Upper lobe of left lung (tissue), 6 donors: ENCODE data around the gene ASTN2. TPM values are rescaled to one million over a fixed set of nuclear protein-coding genes. Genes with fewer than 3 reads are reported as not detected.
"Not testable (repeated sequence)": the region's sequence is repeated elsewhere in the genome, so short reads cannot be mapped to it uniquely, and the experiment has no call there.

Experiments used
- ATAC-seq, 2 donors: fragments of 200-7000 bp; cut with Tn5 transposase; one replicate each; pipeline ENCODE4 v1.9.1; 2022; ENCODE audit warnings: mild to moderate bottlenecking in 2 of 2, moderate library complexity in 2 of 2; ENCODE audit not compliant: low FRiP score in 2 of 2
- DNase-seq, 2 donors: peaks; one replicate each; pipeline ENCODE4 v3.0.0-alpha.2; 2019 to 2020
- H3K27ac ChIP-seq, 4 donors: fragments of 200-600 bp; sonication (generic); one replicate each; pipeline ENCODE4 v1.5.1; 2016 to 2019
- H3K27me3 ChIP-seq, 4 donors: fragments of 200-600 bp; sonication (generic); one replicate each; pipeline ENCODE4 v1.5.1; 2017 to 2019
- H3K36me3 ChIP-seq, 4 donors: fragments of 200-600 bp; sonication (generic); one replicate each; pipeline ENCODE4 v1.5.1; 2016 to 2019
- H3K4me1 ChIP-seq, 4 donors: fragments of 200-600 bp; sonication (generic); one replicate each; pipeline ENCODE4 v1.5.1; 2018 to 2019
- H3K4me3 ChIP-seq, 4 donors: fragments of 200-600 bp; sonication (generic); one replicate each; pipeline ENCODE4 v1.5.1; 2017 to 2019; ENCODE audit warnings: mild to moderate bottlenecking in 2 of 4, moderate library complexity in 1 of 4
- H3K9me3 ChIP-seq, 4 donors: fragments of 200-600 bp; sonication (generic); one replicate each; pipeline ENCODE4 v1.5.1; 2018 to 2019
- EP300 ChIP-seq, 4 donors: sonication (generic); formaldehyde crosslinking; IDR thresholded peaks; one replicate each; pipeline ENCODE4 v1.5.1; 2017; ENCODE audit warnings: antibody characterized with exemption in 4 of 4, control low read depth in 2 of 4
- POLR2A ChIP-seq, 4 donors: fragments of 450-650 bp; IDR thresholded peaks; one replicate each; pipeline ENCODE4 v1.5.1; 2016 to 2017; ENCODE audit warnings: antibody characterized with exemption in 4 of 4, mild to moderate bottlenecking in 2 of 4
- POLR2AphosphoS5 ChIP-seq, 2 donors: sonication (generic); formaldehyde crosslinking; IDR thresholded peaks; one replicate each; pipeline ENCODE4 v1.5.1; 2017; ENCODE audit warnings: antibody characterized with exemption in 2 of 2
- WGBS, 2 donors: methylation state at CpG; one replicate each; pipeline ENCODE4 v1.1.5; 2017 to 2018; 5-methylcytosine and 5-hydroxymethylcytosine counted together
- total RNA-seq, 6 donors: library from RNA; depleted of rRNA in 4 of 6; stranded (reverse); fragments of >200 nt in 4 of 6; gene quantifications; one replicate each; pipeline versions ENCODE4 v1.1.0 to v1.2.1, GENCODE V29; 2016 to 2021
- TF ChIP-seq, protein P1 (sequence below), 6 experiments: fragments of 450-650 bp in 4 of 6; fragments of 200-600 bp in 2 of 6; sonication (generic) in 2 of 6; IDR thresholded peaks; one replicate each; pipeline ENCODE4 v1.5.1; 2016 to 2019; ENCODE audit warnings: antibody characterized with exemption in 6 of 6
- donor health status: DM: no; HTN: no; CAD: no; lungs with moderate emphysema.
- donor health status: DM: no; HTN: yes; CAD: no; lungs with severe emphysema.

The ASTN2 gene
- total RNA-seq, 6 donors from 2014 or later, result 2.0 to 7.5 (median 3.4) TPM

DNA sequence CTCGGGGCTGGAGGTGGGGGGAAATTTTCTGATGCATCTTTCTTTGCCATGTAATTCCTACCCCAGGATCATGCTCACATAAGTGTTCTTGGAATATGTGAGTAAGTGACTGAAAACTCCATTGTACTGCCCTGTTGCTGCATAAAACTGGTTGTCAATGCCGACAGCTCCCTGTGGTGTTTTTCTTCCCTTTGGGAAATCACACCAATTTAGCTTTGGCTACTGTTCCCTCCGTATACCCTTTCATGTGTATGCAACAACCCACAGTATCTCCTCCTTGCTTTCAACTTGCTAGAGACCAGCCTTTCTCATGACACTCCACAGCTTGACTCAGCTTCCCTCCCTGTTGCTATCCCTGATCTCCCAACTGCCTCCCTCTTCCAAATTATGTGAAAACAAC lies 487.1 kb downstream of the ASTN2 start:
- TF ChIP-seq, protein P1, sequence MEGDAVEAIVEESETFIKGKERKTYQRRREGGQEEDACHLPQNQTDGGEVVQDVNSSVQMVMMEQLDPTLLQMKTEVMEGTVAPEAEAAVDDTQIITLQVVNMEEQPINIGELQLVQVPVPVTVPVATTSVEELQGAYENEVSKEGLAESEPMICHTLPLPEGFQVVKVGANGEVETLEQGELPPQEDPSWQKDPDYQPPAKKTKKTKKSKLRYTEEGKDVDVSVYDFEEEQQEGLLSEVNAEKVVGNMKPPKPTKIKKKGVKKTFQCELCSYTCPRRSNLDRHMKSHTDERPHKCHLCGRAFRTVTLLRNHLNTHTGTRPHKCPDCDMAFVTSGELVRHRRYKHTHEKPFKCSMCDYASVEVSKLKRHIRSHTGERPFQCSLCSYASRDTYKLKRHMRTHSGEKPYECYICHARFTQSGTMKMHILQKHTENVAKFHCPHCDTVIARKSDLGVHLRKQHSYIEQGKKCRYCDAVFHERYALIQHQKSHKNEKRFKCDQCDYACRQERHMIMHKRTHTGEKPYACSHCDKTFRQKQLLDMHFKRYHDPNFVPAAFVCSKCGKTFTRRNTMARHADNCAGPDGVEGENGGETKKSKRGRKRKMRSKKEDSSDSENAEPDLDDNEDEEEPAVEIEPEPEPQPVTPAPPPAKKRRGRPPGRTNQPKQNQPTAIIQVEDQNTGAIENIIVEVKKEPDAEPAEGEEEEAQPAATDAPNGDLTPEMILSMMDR (IDR thresholded peaks at IDR 0.05), result no peak
- TF ChIP-seq POLR2A (IDR thresholded peaks at IDR 0.05), result no peak
- no peak for TF ChIP-seq POLR2AphosphoS5 (IDR thresholded peaks at IDR 0.05)
- TF ChIP-seq EP300 (IDR thresholded peaks at IDR 0.05), result no peak
- 60 to 73% methylated on average over 3 of the region's 3 CpGs for WGBS, 2 donors
- no peaks in the 10 kb centered on the region for H3K4me1 ChIP-seq
- DNase-seq, result no peak
- H3K27ac ChIP-seq, result no peak overlapping the region
- ATAC-seq, result no peak
- no peaks in the 10 kb centered on the region for H3K27me3 ChIP-seq
- H3K36me3 ChIP-seq, result no peaks in the 10 kb centered on the region
- H3K9me3 ChIP-seq, result no peaks in the 10 kb centered on the region
- H3K4me3 ChIP-seq, result no peak overlapping the region

DNA sequence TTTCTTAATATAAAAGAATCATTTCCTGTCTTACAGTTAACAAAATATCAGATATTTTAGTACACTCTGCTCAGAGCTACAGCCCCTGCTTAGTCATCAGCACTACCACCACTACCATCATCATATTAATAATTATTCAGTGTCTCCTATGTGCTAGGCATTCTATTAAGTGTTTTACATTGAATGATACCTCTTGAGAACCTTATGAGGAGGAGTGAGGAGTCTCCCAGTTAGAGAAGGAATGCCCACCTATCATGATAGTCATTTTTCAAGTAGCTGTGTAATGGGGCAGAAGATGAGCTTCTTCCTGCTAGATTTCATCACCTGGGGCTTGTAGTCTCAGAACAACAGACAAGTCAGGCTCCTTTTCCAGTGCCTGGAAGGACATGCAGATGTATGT lies 489.7 kb downstream of the ASTN2 start:
- Histone ChIP-seq H3K4me3 (no peak overlapping the region), H3K27me3 (no peaks in the 10 kb centered on the region), H3K36me3 (no peaks in the 10 kb centered on the region), H3K27ac (no peak overlapping the region), H3K4me1 (no peaks in the 10 kb centered on the region), H3K9me3 (no peaks in the 10 kb centered on the region)
- no peak for TF ChIP-seq POLR2A (IDR thresholded peaks at IDR 0.05)
- no peak for TF ChIP-seq POLR2AphosphoS5 (IDR thresholded peaks at IDR 0.05)
- TF ChIP-seq EP300 (IDR thresholded peaks at IDR 0.05), result no peak
- TF ChIP-seq, protein P1 (IDR thresholded peaks at IDR 0.05), result no peak
- DNase-seq, result no peak
- no peak for ATAC-seq

DNA sequence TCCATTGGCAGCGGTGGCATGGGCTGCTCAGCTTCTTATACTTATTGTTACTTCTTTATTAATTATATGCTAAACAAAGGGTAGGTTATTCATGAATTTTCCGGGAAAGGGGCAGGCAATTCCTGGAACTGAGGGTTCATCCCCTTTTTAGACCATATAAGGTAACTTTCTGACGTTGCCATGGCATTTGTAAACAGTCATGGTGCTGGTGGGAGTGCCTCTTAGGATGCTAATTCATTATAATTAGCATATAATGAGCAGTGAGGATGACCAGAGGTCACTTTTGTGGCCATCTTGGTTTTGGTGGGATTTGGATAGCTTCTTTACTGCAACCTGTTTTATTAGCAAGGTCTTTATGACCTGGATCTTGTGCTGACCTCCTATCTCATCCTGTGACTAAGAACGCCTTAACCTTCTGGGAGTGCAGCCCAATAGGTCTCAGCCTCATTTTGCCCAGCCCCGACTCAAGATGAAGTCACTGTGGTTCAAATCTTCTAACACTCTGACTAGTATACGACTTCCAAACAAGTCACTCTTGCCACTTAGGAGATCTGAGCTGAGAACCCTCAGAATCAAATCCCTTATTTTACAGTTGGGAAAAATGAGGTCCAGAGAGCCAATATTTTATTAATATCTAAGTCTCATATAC lies 490.3 kb downstream of the ASTN2 start:
- Histone ChIP-seq H3K4me1 (no peaks in the 10 kb centered on the region), H3K9me3 (no peaks in the 10 kb centered on the region), H3K27me3 (no peaks in the 10 kb centered on the region), H3K4me3 (no peak overlapping the region), H3K36me3 (no peaks in the 10 kb centered on the region), H3K27ac (no peak overlapping the region)
- WGBS, 2 donors, result 80 to 85% methylated on average over 6 of the region's 6 CpGs
- ATAC-seq (no peak), DNase-seq (no peak)
- TF ChIP-seq, protein P1 (IDR thresholded peaks at IDR 0.05), result no peak
- no peak for TF ChIP-seq POLR2AphosphoS5 (IDR thresholded peaks at IDR 0.05)
- TF ChIP-seq EP300 (IDR thresholded peaks at IDR 0.05), result no peak
- TF ChIP-seq POLR2A (IDR thresholded peaks at IDR 0.05), result no peak

DNA sequence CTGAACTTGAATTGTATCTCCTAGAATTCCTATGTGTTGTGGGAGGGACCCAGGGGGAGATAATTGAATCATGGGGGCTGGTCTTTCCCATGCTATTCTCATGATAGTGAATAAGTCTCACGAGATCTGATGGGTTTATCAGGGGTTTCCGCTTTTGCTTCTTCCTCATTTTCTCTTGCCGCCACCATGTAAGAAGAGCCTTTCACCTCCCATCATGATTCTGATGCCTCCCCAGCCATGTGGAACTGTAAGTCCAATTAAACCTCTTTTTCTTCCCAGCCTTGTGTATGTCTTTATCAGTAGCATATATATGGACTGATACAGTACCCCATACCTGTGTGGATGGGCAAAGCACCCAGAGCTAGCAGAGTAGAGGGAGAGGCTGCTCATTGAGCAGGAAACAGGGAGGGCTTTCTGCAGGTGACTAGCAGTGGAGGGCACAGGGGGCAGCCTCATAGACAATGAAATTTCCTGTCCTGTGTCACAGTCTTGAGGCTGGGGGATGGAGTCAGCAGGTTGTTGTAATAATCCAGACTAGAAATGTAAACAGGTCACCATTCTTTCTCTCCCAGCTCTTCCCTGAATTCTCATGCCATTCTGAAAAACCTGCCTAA lies 496.9 kb downstream of the ASTN2 start:
- H3K9me3 ChIP-seq, ATAC-seq, H3K4me3 ChIP-seq, H3K36me3 ChIP-seq, H3K27ac ChIP-seq, H3K4me1 ChIP-seq, DNase-seq, H3K27me3 ChIP-seq: not testable (repeated sequence)
- WGBS, 2 donors, result 85 to 86% methylated on average over 3 of the region's 3 CpGs

GRCh38 chr9:116913536-116913935 lies 501.3 kb downstream of the ASTN2 start:
- Histone ChIP-seq H3K9me3 (no peaks in the 10 kb centered on the region), H3K4me3 (no peak overlapping the region), H3K4me1 (no peaks in the 10 kb centered on the region), H3K36me3 (no peaks in the 10 kb centered on the region), H3K27me3 (no peaks in the 10 kb centered on the region), H3K27ac (no peak overlapping the region)
- DNase-seq (no peak), ATAC-seq (no peak)
- TF ChIP-seq POLR2A (IDR thresholded peaks at IDR 0.05) (no peak), EP300 (IDR thresholded peaks at IDR 0.05) (no peak), POLR2AphosphoS5 (IDR thresholded peaks at IDR 0.05) (no peak)
- TF ChIP-seq, protein P1 (IDR thresholded peaks at IDR 0.05), result no peak
- WGBS, 2 donors, result 79 to 85% methylated on average over 2 of the region's 2 CpGs
